HCT116 (cell line): ENCODE measurements around the gene VEPH1. TPM values are rescaled to one million over a fixed set of nuclear protein-coding genes. Genes with fewer than 3 reads are reported as not detected.

Source experiments
- ATAC-seq: fragments of 200-7000 bp; cut with Tn5 transposase; 2 replicates; pipeline ENCODE4 v1.9.1; 2020; ENCODE audit warnings: mild to moderate bottlenecking, moderate library complexity
- BruUV-seq: library from RNA; stranded (reverse); fragments of 400-500 nt; replicated peaks from 2 replicates; lab custom pipeline; 2021; lab: Mats Ljungman, UMichigan
- CTCF ChIA-PET: fragments of 300-600 bp; sonication (Branson Sonifier 250); formaldehyde crosslinking; loops from one replicate; lab custom pipeline; 2021; ENCODE audit warnings: antibody characterized with exemption; lab: Charles Lee
- POLR2A ChIA-PET: fragments of 300-600, 350-600 bp; sonication (Branson Sonifier 250); formaldehyde crosslinking; loops from one replicate; lab custom pipeline; 2021; ENCODE audit warnings: antibody characterized with exemption; lab: Charles Lee
- RAD21 ChIA-PET, 2 experiments: fragments of 300-600 bp; sonication (Branson Sonifier 250); formaldehyde crosslinking; loops; one replicate each; lab custom pipeline; 2023; ENCODE audit warnings: low total read pairs in 2 of 2; ENCODE audit not compliant: uncharacterized antibody in 2 of 2, unreplicated experiment in 2 of 2, low non-redundant PET in 1 of 2; lab: Charles Lee
- DNase-seq: peaks from one replicate; pipeline ENCODE4 v3.0.0-alpha.2; 2010; ENCODE audit warnings: low read depth, low spot score
- H2AFZ ChIP-seq: fragments of 200-600 bp; shearing (Covaris generic), sonication (generic); 2 replicates; pipeline ENCODE4 v1.6.1; 2017; ENCODE audit warnings: low read depth, mixed run types, mixed read lengths, antibody characterized with exemption, low read length; ENCODE audit not compliant: poor library complexity, severe bottlenecking
- H3K27ac ChIP-seq: 2 replicates; pipeline ENCODE4 v1.5.1; 2012; ENCODE audit warnings: low read depth, low read length
- H3K27me3 ChIP-seq: fragments of 200-600 bp; sonication (generic); 2 replicates; pipeline ENCODE4 v1.6.1; 2016; ENCODE audit warnings: mixed run types, low read length, mixed read lengths; ENCODE audit not compliant: insufficient read depth
- H3K36me3 ChIP-seq, 2 experiments: fragments of 200-500 bp in 1 of 2; fragments of 200-600 bp in 1 of 2; sonication (Bioruptor generic) in 1 of 2; sonication (generic) in 1 of 2; 2 replicates each; pipeline versions ENCODE4 v1.5.1 to v1.6.1; 2014 to 2016; ENCODE audit warnings: low read length in 2 of 2, inconsistent platforms in 1 of 2, mixed read lengths in 1 of 2, mixed run types in 1 of 2; ENCODE audit not compliant: insufficient read depth in 2 of 2, control insufficient read depth in 1 of 2
- H3K4me1 ChIP-seq, 2 experiments: fragments of 200-600 bp in 1 of 2; sonication (generic) in 1 of 2; 2 replicates each; pipeline versions ENCODE4 v1.5.1 to v1.6.1; 2012 to 2017; ENCODE audit warnings: low read length in 2 of 2, inconsistent platforms in 1 of 2, mild to moderate bottlenecking in 1 of 2, mixed read lengths in 1 of 2, mixed run types in 1 of 2, moderate library complexity in 1 of 2; ENCODE audit not compliant: insufficient read depth in 2 of 2, control insufficient read depth in 1 of 2
- H3K4me2 ChIP-seq: fragments of 200-600 bp; sonication (generic); 2 replicates; pipeline ENCODE4 v1.6.1; 2017; ENCODE audit warnings: mixed run types, low read length, mixed read lengths
- H3K4me3 ChIP-seq, 2 experiments: fragments of 200-600 bp in 1 of 2; sonication (generic) in 1 of 2; replicated peaks in 1 of 2; 2 replicates each; pipeline ENCODE4 v1.5.1; 2011 to 2016; ENCODE audit warnings: low read length in 2 of 2, control low read depth in 1 of 2, low read depth in 1 of 2, mild to moderate bottlenecking in 1 of 2, mixed read lengths in 1 of 2, mixed run types in 1 of 2
- H3K79me2 ChIP-seq: fragments of 200-600 bp; sonication (generic); 2 replicates; pipeline ENCODE4 v1.6.1; 2017; ENCODE audit warnings: mild to moderate bottlenecking, mixed run types, low read length, moderate library complexity, mixed read lengths; ENCODE audit not compliant: insufficient read depth
- H3K9ac ChIP-seq: fragments of 200-600 bp; sonication (generic); 2 replicates; pipeline ENCODE4 v1.6.1; 2016; ENCODE audit warnings: low read length, mixed read lengths
- H3K9me2 ChIP-seq: fragments of 200-600 bp; sonication (generic), shearing (Covaris generic); 2 replicates; pipeline ENCODE4 v1.6.1; 2017; ENCODE audit warnings: mixed run types, mild to moderate bottlenecking, moderate library complexity; ENCODE audit not compliant: insufficient read depth
- H3K9me3 ChIP-seq, 2 experiments: fragments of 200-500 bp in 1 of 2; fragments of 200-600 bp in 1 of 2; sonication (Bioruptor generic) in 1 of 2; sonication (generic) in 1 of 2; 2 replicates each; pipeline ENCODE4 v1.6.1; 2014 to 2017; ENCODE audit warnings: low read length in 2 of 2, mixed read lengths in 2 of 2, inconsistent platforms in 1 of 2, low read depth in 1 of 2, mild to moderate bottlenecking in 1 of 2, mixed run types in 1 of 2, moderate library complexity in 1 of 2; ENCODE audit not compliant: control insufficient read depth in 1 of 2, insufficient read depth in 1 of 2
- H4K20me1 ChIP-seq: fragments of 200-600 bp; sonication (generic), shearing (Covaris generic); 2 replicates; pipeline ENCODE4 v1.6.1; 2017; ENCODE audit warnings: mixed run types, mild to moderate bottlenecking, moderate library complexity; ENCODE audit not compliant: insufficient read depth
- ATF3 ChIP-seq: IDR thresholded peaks from 2 replicates; pipeline ENCODE4 v1.6.1; 2012
- CBX3 ChIP-seq: IDR thresholded peaks from 2 replicates; pipeline ENCODE4 v1.6.1; 2012; ENCODE audit warnings: low read depth
- CEBPB ChIP-seq: IDR thresholded peaks from 2 replicates; pipeline ENCODE4 v1.6.1; 2012; ENCODE audit warnings: low read depth
- CTCF ChIP-seq, 3 experiments: fragments of 200-600 bp in 1 of 3; sonication (generic) in 1 of 3; IDR thresholded peaks in 2 of 3; conservative IDR thresholded peaks in 1 of 3; 2 replicates each; pipeline ENCODE4 v1.5.1; 2012 to 2017; ENCODE audit warnings: low read depth in 2 of 3, low read length in 2 of 3, antibody characterized with exemption in 1 of 3, borderline replicate concordance in 1 of 3, control low read depth in 1 of 3, mild to moderate bottlenecking in 1 of 3, mixed read lengths in 1 of 3, mixed run types in 1 of 3, moderate library complexity in 1 of 3; ENCODE audit not compliant: insufficient read depth in 1 of 3
- EGR1 ChIP-seq: IDR thresholded peaks from 2 replicates; pipeline ENCODE4 v1.6.1; 2012; ENCODE audit warnings: low read depth
- ELF1 ChIP-seq: IDR thresholded peaks from 2 replicates; pipeline ENCODE4 v1.6.1; 2012; ENCODE audit warnings: low read depth, borderline replicate concordance
- EZH2 ChIP-seq: fragments of 200-600 bp; sonication (generic); IDR thresholded peaks from 2 replicates; pipeline ENCODE4 v1.6.1; 2017; ENCODE audit warnings: antibody characterized with exemption, mixed run types
- EZH2phosphoT487 ChIP-seq: fragments of 200-600 bp; IDR thresholded peaks from 2 replicates; pipeline ENCODE4 v1.6.1; 2018; ENCODE audit warnings: antibody characterized with exemption, borderline replicate concordance
- FOSL1 ChIP-seq: IDR thresholded peaks from 2 replicates; pipeline ENCODE4 v1.6.1; 2012; ENCODE audit warnings: low read depth
- POLR2A ChIP-seq: IDR thresholded peaks from 2 replicates; pipeline ENCODE4 v1.7.0; 2011; ENCODE audit warnings: borderline replicate concordance; ENCODE audit not compliant: insufficient read depth, insufficient read length; ENCODE audit errors: extremely low read depth
- POLR2AphosphoS5 ChIP-seq: IDR thresholded peaks from 2 replicates; pipeline ENCODE4 v1.6.1; 2011; ENCODE audit warnings: mild to moderate bottlenecking, low read depth, low read length, moderate library complexity
- RAD21 ChIP-seq: IDR thresholded peaks from 2 replicates; pipeline ENCODE4 v1.6.1; 2012; ENCODE audit warnings: low read depth, mild to moderate bottlenecking
- SIN3A ChIP-seq: IDR thresholded peaks from 2 replicates; pipeline ENCODE4 v1.6.1; 2012; ENCODE audit warnings: low read depth
- SP1 ChIP-seq: IDR thresholded peaks from 2 replicates; pipeline ENCODE4 v1.6.1; 2012; ENCODE audit warnings: low read depth
- SRF ChIP-seq: IDR thresholded peaks from 2 replicates; pipeline ENCODE4 v1.6.1; 2012; ENCODE audit warnings: low read depth
- YY1 ChIP-seq: IDR thresholded peaks from 2 replicates; pipeline ENCODE4 v1.6.1; 2011; ENCODE audit warnings: low read length, low read depth, moderate library complexity, mild to moderate bottlenecking; ENCODE audit not compliant: insufficient replicate concordance; ENCODE audit errors: extremely low read depth
- ZBTB33 ChIP-seq: IDR thresholded peaks from 2 replicates; pipeline ENCODE4 v1.6.1; 2011; ENCODE audit warnings: mild to moderate bottlenecking, low read length, moderate library complexity; ENCODE audit not compliant: insufficient replicate concordance; ENCODE audit errors: extremely low read depth
- ZFX ChIP-seq: fragments of 450-650 bp; IDR thresholded peaks from 2 replicates; pipeline ENCODE4 v1.6.1; 2017
- ZNF274 ChIP-seq: fragments of 200-500 bp; sonication (Bioruptor generic); IDR thresholded peaks from 2 replicates; pipeline ENCODE4 v1.6.1; 2014; ENCODE audit warnings: mild to moderate bottlenecking, low read depth, low read length, inconsistent platforms
- intact Hi-C: fragments of 100-400 bp; cut with micrococcal nuclease; formaldehyde crosslinking; loops from 2 replicates; pipeline ENCODE4 v1.10.0; 2022
- total RNA-seq: library from RNA; stranded (reverse); gene quantifications from one replicate; pipeline ENCODE4 v1.2.1, GENCODE V29; 2021; ENCODE audit not compliant: unreplicated experiment

Gene VEPH1
- total RNA-seq, 1 experiment from 2014 or later: 4.9 TPM

GRCh38 chr3:157475921-157476414 is 27.2 kb downstream of the VEPH1 start:
- peak; percentile 40; the same call in 1 of the 2 replicates for ATAC-seq
- BruUV-seq: no TSS peak
- POLR2A ChIA-PET: no interaction called here
- no peaks in the 10 kb centered on the region for H4K20me1 ChIP-seq
- H3K9ac ChIP-seq: no peak overlapping the region
- no peaks in the 10 kb centered on the region for H3K4me1 ChIP-seq
- no peak for TF ChIP-seq ZFX
- TF ChIP-seq CBX3: no peak
- TF ChIP-seq EGR1: no peak
- no peak for TF ChIP-seq EZH2
- TF ChIP-seq ATF3: no peak
- TF ChIP-seq EZH2phosphoT487: no peak
- no peak for TF ChIP-seq RAD21
- no peak for TF ChIP-seq SP1
- TF ChIP-seq ZBTB33: no peak
- no peak for TF ChIP-seq CTCF (IDR thresholded peaks at IDR 0.05 in 2 of 3, conservative IDR thresholded peaks at IDR 0.05 in 1 of 3; ENCODE audit: borderline replicate concordance in 1 of 3, insufficient read depth in 1 of 3, low read depth in 2 of 3, low read length in 2 of 3)
- TF ChIP-seq POLR2A: no peak
- TF ChIP-seq ZNF274: no peak
- TF ChIP-seq SIN3A: no peak
- no peak for TF ChIP-seq CEBPB
- TF ChIP-seq FOSL1: no peak
- no peak for TF ChIP-seq ELF1
- TF ChIP-seq YY1: no peak
- no peak for TF ChIP-seq SRF
- TF ChIP-seq POLR2AphosphoS5: no peak
- TF ChIP-seq, all 23 proteins: peak for 0
- no peaks in the 10 kb centered on the region for H3K79me2 ChIP-seq
- no peak overlapping the region for H3K4me2 ChIP-seq
- no peak overlapping the region for H3K27ac ChIP-seq
- H2AFZ ChIP-seq: no peak overlapping the region
- no peak for DNase-seq
- ChIA-PET RAD21 (no interaction called here), CTCF (no interaction called here)
- H3K9me2 ChIP-seq: no peaks in the 10 kb centered on the region
- intact Hi-C loops: no loop called here
- H3K36me3 ChIP-seq: no peaks in the 10 kb centered on the region
- H3K4me3 ChIP-seq: no peak overlapping the region
- no peaks in the 10 kb centered on the region for H3K9me3 ChIP-seq
- H3K27me3 ChIP-seq: no peaks in the 10 kb centered on the region
